HG03565 (cell line): ENCODE results near the gene KCNQ4.

Source experiments
- ATAC-seq: cut with Tn5 transposase; IDR thresholded peaks from one replicate; pipeline ENCODE4 v1.9.1; 2021; ENCODE audit warnings: mild to moderate bottlenecking, moderate library complexity; ENCODE audit not compliant: unreplicated experiment

KCNQ4 gene

DNA sequence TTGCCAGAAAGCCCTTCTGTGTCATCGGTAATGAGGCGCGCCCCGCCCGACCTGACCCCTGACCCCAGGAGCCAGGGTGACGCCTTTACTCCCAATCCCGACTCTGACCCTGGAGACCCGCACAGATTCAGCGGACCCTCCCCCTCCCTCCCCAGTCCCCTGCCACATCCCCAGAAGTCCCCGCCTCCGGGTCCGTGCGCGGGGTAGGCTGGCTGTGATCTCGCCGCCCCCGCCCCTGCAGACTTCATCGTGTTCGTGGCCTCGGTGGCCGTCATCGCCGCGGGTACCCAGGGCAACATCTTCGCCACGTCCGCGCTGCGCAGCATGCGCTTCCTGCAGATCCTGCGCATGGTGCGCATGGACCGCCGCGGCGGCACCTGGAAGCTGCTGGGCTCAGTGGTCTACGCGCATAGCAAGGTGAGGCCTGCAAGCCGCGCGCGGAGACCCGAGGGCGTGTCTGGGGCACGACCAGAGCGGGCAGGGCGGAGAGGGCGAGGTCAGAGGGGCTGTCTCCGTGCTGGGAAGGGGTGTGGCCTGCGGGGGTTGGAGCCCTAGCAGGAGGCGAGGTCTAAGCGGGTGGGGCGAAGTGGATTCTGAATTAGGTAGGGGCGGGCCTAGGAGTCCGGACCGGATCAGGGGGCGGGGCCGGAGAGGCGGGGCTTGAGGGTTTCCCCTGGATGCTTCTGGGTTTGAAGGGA is 34.8 kb downstream of the KCNQ4 start:
- peak; percentile 46 for ATAC-seq

DNA sequence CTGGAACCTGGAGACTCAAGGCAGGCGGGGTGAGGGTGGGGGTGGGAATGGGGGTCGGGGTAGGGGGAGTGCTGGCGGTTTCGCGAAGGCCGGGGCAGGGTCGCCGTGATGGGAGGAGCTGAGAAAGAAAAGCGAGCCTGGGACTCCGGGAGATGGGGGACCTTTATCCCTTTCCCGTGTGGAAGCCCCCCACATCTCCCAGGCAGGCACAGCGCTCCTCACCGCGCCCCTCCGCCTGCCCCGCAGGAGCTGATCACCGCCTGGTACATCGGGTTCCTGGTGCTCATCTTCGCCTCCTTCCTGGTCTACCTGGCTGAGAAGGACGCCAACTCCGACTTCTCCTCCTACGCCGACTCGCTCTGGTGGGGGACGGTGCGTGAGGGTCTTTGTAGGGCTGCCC is 35.5 kb downstream of the KCNQ4 start:
- no peak for ATAC-seq

DNA sequence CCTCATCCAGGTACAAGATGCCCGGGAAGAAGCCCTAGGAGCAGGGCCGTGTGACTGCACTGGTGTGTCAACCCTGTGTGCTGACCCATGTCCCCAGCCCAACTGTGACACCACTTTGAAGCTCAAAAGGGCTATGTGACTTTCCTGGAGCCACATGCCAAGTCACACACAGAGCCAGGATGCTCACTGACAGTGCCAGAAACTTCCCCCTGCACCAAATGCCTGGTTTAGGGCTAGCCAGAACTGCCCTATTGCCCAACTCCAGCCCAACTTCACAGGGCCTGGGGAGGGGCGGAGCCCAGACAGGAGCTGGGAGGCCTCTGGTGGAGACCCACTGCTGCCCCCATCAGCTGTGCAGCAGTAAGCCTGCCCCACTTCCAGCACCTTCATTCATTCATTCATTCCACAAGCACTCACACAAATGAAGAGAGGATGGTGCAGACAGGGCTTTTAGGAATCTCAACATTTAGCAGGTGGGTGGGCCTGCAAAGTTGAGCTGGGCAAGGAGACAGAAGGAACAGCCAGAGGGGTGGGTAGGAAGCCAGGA is 36.7 kb downstream of the KCNQ4 start:
- no peak for ATAC-seq

DNA sequence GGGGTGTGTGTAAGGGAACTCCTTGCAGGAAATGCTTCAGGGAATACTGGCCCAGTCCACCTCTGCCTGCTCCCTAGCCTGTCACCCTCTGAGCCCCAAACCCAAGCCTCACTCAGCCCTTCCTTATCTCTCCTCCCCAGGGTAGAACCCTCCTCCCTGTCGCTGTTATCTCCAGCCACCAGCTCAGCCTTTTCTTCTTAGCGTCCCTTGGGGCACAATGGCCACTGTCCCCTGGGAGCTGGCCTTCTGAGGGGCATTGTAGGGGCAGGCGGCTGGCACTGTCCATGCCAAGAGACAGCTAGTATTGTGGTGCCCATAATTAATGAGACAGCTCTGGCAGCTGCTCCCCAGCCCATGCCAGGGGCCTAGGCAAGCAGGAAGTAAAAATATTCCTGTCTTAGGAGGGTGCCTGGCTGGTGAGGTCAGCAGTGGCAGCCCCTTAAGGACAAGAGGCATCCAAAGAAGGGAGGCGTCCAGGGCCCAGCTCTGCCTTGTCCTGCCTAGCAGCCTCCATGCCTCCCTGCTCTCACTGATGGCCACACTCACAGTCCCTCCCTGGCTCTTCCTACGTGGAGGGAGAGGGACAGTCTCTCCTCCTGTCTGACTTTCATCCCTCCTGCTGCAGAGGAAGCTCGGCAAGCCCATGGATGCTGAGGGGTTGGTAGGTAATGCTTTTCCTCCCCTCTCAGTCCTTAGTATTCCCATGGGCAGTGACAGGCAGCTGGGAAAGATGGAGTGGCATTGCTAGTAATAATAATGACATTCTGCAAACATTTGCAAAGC is 37.5 kb downstream of the KCNQ4 start:
- ATAC-seq: no peak

DNA sequence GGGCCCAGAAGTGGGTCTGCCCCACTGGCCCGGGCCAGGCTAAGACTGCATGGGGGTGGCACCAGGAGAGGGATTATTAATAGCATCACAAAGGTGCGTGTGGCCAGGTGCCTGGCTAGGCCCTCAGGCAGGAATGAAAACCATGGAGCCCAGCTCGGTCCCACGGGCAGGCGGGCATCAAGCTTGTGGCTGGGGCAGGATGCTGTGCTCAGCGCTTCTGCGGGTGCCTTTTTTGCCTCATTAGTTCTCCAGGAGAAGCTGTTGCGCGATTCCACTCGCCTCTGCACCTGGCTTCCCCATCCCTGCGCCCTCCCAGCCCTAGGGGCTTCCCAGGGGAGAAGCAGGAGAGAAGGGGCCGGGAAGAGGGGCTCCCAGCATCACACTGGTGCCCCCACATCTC is 39.3 kb downstream of the KCNQ4 start:
- ATAC-seq: no peak

DNA sequence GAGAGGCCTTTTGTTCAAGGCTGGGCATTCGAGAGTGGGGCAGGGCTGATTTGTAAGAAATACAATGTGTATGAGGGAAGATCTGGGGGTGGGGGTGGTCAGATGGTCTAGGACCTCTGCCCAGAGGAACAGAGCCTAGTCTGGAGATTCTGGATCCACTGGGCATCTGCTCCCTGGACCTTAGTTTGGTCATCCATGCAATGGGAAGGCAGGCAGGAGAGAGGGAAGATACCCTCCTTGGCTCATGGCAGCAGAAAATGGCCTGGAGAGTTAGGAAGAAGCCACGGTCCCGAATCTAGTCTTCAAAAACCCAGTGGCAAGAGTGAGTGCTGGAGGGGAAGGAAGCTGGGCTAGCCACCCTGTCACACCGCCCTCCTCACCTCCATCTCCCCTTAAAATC is 39.8 kb downstream of the KCNQ4 start:
- ATAC-seq: no peak

DNA sequence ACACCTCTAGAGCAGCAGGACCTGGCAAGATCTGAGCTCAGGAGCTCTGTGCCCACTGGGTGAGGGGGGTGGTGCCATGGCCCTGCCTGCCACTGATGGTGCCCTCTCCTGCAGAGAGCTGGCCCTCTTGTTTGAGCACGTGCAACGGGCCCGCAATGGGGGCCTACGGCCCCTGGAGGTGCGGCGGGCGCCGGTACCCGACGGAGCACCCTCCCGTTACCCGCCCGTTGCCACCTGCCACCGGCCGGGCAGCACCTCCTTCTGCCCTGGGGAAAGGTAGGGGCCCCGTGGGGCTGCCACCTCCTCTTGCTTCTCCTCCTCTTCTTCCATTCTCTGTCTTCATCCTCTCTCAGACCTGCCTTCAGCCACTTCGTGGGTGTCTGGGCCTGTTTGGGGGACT is 40.4 kb downstream of the KCNQ4 start:
- ATAC-seq: no peak

DNA sequence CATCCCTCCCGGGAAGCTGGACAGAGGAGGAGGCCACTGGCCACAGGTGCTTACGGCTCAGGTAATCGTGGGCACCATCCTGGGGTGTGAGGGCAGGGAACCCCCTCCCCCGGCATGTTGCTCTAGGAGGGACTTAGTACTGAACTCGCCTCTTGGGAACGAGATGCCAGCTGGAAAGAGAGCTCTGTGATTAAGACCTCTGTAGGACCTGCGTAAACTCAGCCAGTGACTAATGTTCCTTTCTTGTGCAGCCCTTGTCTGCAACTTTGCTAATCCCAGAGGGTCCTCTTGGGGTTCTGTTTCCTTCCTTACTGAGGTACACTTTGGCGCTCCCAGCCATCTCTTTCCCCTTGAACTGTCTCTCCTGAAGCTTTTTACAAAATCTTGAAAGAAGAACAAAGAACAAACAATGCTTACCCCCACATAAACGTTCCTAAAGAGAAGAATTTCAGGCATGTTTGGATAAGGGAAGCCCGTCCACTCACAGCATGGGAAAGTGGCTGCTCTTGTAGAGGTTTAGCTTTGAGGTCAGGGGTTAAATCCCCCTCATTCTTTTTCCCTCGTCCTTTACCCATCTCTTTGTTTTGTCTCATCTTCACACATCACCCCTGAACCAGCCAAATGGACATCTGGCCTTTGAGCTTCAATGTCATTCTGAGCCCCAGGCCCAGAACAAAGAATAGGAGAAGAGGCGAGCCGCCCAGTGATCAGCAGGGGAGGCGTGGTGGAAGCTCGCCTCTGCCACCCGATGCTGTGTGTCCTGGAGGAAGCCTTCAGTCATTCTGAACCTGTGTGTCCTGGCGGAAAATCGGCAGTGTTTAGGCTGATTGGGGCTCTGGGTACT is 41.2 kb downstream of the KCNQ4 start:
- ATAC-seq: no peak

DNA sequence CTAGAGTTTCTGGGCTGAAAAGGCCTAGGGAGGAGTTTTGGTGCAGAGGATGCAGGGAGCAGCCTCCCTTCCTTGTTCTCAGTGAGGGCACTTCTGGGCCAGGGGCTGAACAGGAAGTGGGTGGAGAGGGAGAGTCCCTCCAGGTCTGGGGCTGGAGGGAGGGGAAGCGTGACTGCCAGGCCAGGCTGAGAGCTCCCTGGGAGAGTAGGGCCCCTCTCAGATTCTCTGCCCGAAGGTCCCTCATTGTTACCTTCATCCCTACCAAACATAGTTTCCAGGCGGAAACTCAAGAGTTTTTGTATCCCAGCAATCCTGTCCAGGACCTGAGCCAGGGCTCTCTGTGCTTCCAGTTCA is 41.8 kb downstream of the KCNQ4 start:
- no peak for ATAC-seq

DNA sequence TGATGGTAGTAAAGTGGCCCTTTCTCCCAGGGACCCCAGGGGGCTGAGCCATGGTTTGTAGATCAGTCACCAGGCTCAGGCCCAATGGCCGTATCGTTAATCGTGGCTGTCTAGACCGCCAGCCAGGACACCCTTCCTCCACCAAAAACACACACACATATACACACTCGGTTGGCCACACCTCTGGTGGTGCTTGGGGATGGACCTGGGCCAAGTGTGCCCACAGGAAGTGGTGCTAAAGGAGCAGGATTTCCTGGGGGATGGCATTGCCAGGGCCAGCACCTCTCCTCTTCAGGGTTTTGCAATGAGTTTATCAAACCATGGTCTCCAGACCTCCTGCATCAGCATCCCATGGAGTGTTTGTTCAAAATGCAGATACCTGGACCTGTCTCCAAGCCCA is 42.4 kb downstream of the KCNQ4 start:
- no peak for ATAC-seq

DNA sequence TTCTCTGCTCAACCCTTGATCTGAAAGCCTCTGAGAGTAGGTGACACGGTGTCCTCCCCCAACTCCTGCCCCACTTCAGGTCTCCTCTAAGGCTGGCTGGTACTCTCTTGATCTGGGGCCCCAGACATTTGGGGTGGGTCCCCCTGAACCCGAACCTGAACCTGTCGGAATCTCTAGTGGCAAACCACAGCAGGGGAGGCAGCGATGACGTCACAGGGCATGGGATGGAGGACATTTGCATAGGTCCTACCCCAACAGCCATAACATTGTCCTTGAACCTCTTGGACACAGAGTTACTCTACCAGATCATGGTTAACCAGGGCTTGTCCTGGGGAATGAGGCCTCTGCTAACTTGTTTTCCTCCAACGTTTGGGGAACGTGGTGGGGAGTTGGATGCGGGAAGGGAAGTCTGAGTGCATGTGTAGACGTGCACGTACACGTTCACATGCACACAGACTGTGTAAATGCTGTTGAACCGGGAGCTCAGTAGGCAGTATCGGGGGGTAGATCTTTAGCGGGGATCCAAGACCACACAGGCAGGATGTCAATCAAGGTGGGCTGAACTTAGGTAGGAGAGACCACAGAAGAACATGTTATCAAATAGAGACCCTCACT is 46.2 kb downstream of the KCNQ4 start:
- ATAC-seq: no peak

DNA sequence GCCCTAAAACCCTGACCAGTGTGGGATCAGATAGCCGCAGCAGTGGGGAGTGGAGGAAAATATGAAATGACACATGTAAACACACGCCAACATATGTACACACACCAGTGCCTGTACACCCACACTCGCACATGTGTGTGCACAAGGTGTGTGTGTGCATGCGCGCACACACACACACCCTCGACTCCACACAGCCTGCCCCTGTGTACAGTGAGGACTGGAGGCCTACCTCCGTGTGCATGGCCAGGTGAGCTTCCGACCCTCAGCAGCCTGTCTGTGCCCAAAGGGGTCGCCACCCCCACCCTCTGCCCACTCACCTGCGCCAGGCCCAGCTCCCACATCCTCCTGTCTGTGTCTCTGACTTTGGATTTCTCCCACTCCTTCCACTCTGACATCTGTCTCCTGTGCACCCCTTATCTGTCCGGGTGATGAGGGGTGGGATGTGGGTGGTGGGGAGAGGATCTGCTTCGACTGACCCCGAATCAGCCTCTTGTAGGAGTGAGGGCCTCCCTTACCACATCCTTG is 46.9 kb downstream of the KCNQ4 start:
- ATAC-seq: no peak

DNA sequence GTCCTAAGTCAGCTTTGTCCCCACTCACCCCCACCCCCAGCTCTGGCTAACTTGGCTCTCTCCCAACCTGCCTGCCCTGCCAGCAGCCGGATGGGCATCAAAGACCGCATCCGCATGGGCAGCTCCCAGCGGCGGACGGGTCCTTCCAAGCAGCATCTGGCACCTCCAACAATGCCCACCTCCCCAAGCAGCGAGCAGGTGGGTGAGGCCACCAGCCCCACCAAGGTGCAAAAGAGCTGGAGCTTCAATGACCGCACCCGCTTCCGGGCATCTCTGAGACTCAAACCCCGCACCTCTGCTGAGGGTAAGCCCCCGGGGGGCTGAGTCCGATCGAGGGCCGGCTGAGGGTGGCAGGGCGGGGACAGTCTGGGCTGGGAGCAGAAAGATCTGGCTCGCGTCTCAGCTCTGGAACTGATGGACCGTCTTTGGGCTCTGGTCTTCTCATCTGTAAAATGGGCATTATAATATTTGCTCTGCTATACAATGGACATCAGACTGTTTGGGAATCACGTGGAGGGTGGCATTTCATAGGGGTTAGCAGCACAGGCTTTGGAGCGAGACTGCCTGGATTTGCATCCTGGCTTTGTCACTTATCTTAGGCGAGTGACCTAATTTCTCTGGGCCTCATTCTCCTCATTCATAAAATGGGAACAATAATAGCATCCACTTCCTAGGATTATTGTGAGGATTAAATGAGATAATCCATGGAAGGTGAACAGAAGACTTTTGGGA is 47.6 kb downstream of the KCNQ4 start:
- no peak for ATAC-seq

DNA sequence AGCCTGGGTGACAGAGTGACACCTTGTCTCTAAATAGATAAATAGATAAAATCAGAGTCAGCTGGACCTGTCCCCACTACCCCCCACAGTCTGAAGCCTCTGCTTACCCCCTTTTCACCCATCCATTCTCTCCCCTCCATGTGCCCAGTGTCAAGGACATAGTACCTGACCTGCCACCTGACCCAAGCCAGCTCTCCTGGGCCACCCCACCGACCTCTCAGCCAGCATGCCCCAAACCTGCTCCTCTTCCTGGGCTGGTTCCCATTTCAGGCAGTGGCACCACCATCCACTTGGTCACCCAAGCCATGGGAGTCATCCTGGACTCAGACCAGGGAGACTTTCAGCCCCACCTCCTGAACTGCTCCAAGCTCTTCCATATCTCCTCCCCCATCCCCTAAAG is 50.4 kb downstream of the KCNQ4 start:
- ATAC-seq: no peak

DNA sequence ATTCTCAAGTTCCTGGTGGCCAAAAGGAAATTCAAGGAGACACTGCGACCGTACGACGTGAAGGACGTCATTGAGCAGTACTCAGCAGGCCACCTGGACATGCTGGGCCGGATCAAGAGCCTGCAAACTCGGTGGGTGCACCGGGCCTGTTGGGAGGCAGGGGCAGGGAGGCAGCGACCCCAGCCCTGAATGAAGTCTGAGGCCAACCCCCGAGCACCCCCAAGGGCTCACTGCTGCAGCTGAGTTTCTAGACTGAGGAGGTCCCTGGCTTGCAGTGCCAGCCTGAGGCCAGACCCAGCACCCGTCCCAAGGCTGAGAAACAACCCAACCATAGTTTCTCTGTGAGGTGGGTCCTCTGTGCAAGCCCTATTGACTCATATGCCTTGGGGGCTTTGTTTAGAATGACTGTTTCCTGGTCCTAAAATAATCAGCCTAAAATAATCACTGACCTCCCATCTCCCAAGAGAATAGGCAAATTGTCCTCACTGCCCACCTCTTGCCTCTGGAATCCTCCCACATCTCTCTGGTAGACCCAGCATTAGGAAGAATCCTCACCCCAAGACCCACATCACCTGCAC is 51.5 kb downstream of the KCNQ4 start:
- ATAC-seq: no peak

DNA sequence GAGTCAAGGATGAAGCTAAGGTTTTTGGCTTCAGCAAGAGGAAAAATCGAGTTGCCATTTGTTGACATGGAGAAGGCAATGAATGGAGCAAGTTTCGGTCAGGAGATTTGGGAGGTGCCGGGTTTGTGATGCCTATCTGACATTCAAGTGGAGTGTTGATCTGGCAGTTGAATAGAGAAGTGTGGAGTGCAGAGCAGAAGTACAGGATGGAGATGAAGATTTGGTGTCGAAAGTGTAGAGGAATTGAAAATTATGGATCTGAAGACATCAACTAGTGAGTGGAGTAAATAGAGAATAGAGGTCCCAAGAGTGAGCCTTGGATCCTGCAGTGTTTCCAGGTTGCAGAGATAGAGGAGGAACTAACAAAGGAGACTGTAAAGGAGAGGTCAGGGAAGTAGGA is 52.7 kb downstream of the KCNQ4 start:
- no peak for ATAC-seq

DNA sequence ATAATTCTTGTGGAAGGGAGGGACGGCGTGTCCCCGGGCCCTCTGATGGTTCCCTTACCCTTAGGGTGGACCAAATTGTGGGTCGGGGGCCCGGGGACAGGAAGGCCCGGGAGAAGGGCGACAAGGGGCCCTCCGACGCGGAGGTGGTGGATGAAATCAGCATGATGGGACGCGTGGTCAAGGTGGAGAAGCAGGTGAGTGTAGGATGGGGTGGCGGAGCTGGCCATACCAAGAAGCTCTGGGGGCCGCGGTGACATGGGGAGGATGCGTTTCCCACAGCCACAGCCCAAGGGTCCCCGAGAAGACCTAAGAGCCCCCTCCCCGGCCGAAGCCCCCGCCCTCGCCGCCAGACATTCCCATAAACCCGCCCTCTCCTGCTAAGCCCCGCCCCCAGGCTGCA is 54.0 kb downstream of the KCNQ4 start:
- no peak for ATAC-seq

DNA sequence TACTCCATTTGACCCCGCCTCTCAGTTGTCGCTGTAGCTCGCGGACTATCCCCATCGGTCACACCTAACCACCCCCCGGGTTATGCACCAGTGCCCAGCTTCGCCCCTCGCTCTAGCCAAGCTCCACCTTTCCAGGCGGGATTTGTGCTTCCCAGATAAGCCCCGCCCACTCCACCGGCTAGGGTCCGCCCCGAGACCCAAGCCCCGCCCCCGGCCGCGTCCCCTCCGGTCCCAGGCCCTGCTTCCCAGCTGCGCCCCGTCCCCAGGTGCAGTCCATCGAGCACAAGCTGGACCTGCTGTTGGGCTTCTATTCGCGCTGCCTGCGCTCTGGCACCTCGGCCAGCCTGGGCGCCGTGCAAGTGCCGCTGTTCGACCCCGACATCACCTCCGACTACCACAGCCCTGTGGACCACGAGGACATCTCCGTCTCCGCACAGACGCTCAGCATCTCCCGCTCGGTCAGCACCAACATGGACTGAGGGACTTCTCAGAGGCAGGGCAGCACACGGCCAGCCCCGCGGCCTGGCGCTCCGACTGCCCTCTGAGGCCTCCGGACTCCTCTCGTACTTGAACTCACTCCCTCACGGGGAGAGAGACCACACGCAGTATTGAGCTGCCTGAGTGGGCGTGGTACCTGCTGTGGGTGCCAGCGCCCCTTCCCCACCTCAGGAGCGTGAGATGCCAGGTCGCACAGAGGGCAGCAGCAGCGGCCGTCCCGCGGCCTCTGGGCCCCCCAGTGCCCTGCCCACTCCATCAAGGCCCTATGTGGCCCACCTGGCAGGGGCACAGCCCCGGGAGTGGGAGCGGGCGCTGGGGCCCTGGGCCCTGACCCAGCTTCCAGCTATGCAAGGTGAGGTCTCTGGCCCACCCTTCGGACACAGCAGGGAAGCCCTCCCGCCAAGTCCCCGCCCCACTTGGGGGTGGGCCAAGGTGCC is 54.7 kb downstream of the KCNQ4 start:
- ATAC-seq: no peak
